C4-2B (cell line): ENCODE results near the gene FAM162A.
"Not testable (repeated sequence)": the region's sequence is repeated elsewhere in the genome, so short reads cannot be mapped to it uniquely, and the experiment has no call there.

Source experiments
- H3K27ac ChIP-seq: fragments of 450-650 bp; 2 replicates; pipeline ENCODE4 v1.5.1; 2017
- CTCF ChIP-seq: fragments of 450-650 bp; conservative IDR thresholded peaks from 2 replicates; pipeline ENCODE4 v1.5.1; 2017; ENCODE audit warnings: mild to moderate bottlenecking
- ZFX ChIP-seq: fragments of 450-650 bp; IDR thresholded peaks from 2 replicates; pipeline ENCODE4 v1.6.1; 2017

FAM162A gene

GRCh38 chr3:122421836-122422235, 37.9 kb downstream of the FAM162A start:
- TF ChIP-seq ZFX (no peak), CTCF (no peak)
- H3K27ac ChIP-seq: no peak overlapping the region

- no peak for TF ChIP-seq CTCF
- TF ChIP-seq ZFX: no peak
- H3K27ac ChIP-seq: no peak overlapping the region
Measured at GRCh38 chr3:122427857-122428471, 44.0 kb downstream of the FAM162A start.

- H3K27ac ChIP-seq: no peak overlapping the region
- TF ChIP-seq ZFX (no peak), CTCF (no peak)
Measured at GRCh38 chr3:122430371-122430770, 46.4 kb downstream of the FAM162A start.

- H3K27ac ChIP-seq: no peak overlapping the region
- TF ChIP-seq ZFX (no peak), CTCF (no peak)
Measured at GRCh38 chr3:122435950-122436349, 52.0 kb downstream of the FAM162A start.

- TF ChIP-seq CTCF: no peak
- no peak for TF ChIP-seq ZFX
- H3K27ac ChIP-seq: peak overlapping the region; percentile 44
Measured at GRCh38 chr3:122443090-122443489, 59.1 kb downstream of the FAM162A start.

DNA sequence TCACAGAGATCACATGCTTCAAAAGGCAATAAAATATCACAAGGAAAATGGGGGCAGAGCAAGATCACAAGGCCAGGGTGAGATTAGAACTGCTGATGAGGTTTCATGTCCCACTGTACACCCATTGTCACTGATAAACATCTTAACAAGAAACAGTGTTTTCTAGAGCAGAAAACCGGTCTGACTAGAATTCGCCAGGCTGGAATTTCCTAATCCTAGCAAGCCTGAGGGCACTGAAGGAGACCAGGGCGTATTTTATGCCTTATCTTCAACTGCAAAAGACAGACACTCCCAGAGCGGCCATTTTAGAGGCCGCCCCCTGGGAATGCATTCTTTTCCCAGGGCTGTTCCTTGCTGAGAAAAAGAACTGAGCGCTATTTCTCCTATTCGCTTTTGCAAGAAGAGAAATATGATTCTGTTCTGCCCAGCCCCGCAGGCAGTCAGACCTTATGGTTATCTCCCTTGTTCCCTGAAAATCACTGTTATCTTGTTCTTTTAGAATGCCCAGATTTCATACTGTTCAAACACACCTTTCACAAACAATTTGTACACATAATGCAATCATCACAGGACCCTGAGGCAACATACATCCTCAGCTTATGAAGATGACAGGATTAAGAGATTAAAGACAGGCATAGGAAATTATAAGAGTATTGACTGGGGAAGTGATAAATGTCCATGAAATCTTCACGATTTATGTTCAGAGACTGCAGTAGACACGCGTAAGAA, 59.9 kb downstream of the FAM162A start:
- peak overlapping the region; percentile 44 for H3K27ac ChIP-seq

GRCh38 chr3:122444491-122444887, 60.5 kb downstream of the FAM162A start:
- H3K27ac ChIP-seq: peak overlapping the region; percentile 44

DNA sequence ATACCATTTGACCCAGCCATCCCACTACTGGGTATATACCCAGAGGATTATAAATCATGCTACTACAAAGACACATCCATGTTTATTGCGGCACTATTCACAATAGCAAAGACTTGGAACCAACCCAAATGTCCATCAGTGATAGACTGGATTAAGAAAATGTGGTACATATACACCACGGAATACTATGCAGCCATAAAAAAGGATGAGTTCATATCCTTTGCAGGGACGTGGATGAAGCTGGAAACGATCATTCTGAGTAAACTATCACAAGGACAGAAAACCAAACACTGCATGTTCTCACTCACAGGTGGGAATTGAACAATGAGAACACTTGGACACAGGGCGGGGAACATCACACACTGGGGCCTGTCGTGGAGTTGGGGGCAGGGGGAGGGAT, 64.2 kb downstream of the FAM162A start:
- not testable (repeated sequence) for H3K27ac ChIP-seq

DNA sequence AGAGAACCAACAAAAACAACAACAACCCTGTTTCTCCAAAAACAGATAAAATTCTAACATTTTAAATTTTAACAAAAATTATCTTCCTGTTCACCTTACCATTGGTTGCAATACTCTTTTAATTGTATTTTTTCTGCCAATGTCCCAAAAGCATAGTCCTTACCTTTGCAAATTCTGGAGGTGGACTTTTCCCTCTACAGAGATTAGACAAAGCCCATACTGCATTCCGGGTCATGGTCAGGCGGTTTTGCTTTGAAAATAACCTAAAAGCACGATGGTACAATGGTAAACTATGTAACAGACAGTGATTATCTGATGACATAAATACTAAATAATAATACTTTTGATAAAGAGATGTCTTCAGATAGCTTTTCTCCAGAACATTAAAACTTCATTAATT, 67.4 kb downstream of the FAM162A start:
- no peak for TF ChIP-seq ZFX
- TF ChIP-seq CTCF: no peak
- no peak overlapping the region for H3K27ac ChIP-seq
